KOPT-K1 (cell line): ENCODE results near the gene FOXJ1.
A peak's percentile ranks its signal among the peaks of the same experiment; 100 is the strongest.

Experiments used
- H3K27ac ChIP-seq: fragments of 200-600 bp; sonication (generic); 2 replicates; pipeline ENCODE4 v1.5.1; 2016; ENCODE audit warnings: antibody characterized with exemption, mild to moderate bottlenecking, low read depth, low read length; ENCODE audit not compliant: poor library complexity, severe bottlenecking
- H3K36me3 ChIP-seq: fragments of 200-600 bp; sonication (generic); 2 replicates; pipeline ENCODE4 v1.5.1; 2017; ENCODE audit warnings: antibody characterized with exemption, mild to moderate bottlenecking, low read length, moderate library complexity; ENCODE audit not compliant: insufficient read depth
- H3K9me3 ChIP-seq: fragments of 200-600 bp; sonication (generic); 2 replicates; pipeline ENCODE4 v1.5.1; 2017; ENCODE audit warnings: antibody characterized with exemption, low read length, mild to moderate bottlenecking; ENCODE audit not compliant: insufficient read depth, poor library complexity, severe bottlenecking

FOXJ1 gene

DNA sequence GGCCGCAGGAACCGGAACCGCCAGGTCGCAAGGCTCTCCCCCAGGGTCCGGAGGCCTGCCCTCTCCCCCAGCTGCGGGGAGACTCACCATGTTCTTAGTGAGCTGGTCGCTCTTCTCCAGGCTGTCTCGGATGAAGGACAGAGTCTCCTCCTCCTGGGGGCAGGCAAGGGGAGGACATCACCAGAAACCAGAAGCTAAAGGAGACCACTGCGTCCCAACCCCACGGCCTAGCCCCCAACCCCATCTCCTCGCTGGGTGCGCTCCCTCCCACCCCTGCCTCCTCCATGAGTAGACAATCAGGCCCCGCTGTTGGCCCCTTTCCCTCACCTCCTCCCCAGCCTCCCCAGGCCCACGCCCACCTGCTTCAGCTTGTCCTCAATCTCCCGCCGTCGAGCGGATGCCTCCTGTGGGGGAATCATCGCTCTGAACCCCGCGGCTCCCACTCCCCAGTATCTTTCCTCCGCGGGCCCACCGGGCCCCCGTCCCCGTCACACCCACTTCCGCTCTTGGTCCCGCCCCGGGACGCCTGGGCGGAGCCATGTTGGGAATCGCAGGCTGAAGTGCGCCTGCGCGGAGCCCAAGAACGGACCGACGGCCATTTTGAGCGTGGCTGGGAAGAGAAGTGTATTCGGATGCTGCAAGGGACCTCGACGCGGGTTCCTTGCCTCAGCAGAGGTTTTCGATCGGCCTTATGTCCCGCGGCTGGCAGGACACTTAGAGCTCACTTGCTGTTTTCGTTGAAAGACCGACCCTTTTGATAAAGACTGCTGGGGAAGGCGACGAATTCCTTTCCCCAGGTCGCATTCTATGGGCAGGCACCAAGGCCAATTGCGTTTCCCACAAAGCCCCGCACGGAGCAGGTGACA, 37.5 kb downstream of the FOXJ1 start, which contains the start of gene EXOC7:
Gene EXOC7, minus strand, starts transcription at position 514 of the 866 bp plus-strand sequence. Its CDS starts 95 bp downstream, at position 419.
- Histone ChIP-seq H3K27ac (peak within 1 kb of the TSS; percentile 77), H3K9me3 (no peaks in the 10 kb centered on the region), H3K36me3 (peaks cover 37% of the 10 kb centered on the region)

DNA sequence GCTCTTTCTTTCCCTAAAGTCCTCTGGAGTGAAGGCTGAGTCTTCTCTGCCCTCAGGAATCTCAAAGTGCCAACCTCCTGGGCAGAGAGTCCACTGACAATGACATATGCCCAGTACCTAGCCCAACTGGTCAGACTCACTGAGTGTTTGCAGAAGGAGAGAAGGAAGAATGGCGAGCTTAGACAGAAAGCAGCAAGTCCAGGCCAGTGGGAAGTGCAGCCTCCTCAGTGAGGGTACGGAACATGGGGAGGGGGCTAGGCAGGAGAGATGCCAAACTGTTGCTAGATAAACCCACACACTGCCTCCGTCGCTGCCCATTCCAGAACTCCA, 38.1 kb downstream of the FOXJ1 start:
- Histone ChIP-seq H3K27ac (peak overlapping the region; percentile 77), H3K36me3 (peaks cover 43% of the 10 kb centered on the region), H3K9me3 (no peaks in the 10 kb centered on the region)

DNA sequence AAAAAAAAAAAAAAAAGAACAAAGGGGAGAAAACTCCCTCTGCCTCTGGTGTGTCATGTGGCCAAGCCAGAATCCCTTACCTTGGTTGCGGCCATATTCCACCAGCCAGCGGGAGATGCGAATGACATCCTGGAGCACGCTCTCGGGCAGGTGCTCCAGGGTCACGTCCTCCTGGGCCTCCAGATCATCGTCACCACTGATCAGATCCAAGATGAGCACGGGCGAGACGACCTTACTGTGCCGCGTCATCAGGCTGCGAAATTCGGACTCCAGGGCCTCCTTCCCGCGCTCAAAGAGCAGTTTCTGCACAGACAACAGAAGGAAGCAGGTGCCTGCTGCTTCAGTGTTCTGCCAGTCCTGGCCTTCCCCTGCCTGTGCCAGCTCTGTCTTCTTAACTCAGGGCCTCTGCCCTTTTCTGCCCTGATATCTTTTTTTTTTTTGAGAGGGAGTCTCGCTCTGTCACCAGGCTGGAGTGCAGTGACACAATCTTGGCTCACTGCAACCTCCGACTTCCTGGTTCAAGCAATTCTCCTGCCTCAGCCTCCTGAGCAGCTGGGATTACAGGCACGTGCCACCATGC, 43.2 kb downstream of the FOXJ1 start:
- H3K27ac ChIP-seq, result no peak overlapping the region
- H3K9me3 ChIP-seq, result no peaks in the 10 kb centered on the region
- H3K36me3 ChIP-seq, result peaks cover 91% of the 10 kb centered on the region

DNA sequence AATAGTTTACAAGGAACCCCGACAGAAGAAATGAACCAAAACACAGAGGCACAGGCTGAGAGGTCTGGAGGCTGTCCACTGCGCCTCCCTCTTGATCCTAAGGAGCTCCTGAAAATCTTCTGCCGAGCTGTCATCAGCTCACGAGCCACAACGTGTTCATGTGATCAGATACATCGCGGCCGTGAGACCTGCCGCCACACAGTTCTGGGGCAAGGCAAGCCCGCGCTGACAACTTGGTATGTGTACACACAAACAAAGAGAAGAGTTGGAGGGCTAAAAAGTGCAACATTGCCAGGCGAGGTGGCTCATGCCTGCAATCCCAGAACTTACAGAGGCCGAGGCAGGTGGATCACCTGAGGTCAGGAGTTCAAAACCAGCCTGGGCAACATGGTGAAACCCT, 45.1 kb downstream of the FOXJ1 start:
- H3K9me3 ChIP-seq, result no peaks in the 10 kb centered on the region
- no peak overlapping the region for H3K27ac ChIP-seq
- H3K36me3 ChIP-seq, result peaks cover 79% of the 10 kb centered on the region

DNA sequence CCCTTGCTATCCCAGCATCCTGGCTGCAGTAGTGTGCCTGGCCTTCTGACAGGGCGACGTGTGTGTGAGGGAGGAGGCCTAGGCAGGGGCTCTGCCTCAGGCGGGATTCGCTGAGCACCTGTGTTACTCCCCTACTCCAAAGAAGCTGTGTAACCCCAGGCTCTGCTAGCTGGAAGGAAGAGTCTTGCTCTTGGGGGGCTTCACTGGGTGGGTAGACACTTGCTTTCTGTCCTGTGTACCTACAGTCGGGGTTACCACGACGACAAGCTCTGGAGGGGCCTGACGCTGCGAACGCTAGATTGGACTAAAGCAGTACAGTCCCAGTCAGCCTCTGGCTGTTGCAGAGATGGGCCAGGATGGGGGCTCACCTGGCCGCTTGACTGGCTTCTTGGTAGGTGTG, 47.0 kb downstream of the FOXJ1 start:
- Histone ChIP-seq H3K36me3 (peaks cover 80% of the 10 kb centered on the region), H3K27ac (peak overlapping the region; percentile 87), H3K9me3 (no peaks in the 10 kb centered on the region)

DNA sequence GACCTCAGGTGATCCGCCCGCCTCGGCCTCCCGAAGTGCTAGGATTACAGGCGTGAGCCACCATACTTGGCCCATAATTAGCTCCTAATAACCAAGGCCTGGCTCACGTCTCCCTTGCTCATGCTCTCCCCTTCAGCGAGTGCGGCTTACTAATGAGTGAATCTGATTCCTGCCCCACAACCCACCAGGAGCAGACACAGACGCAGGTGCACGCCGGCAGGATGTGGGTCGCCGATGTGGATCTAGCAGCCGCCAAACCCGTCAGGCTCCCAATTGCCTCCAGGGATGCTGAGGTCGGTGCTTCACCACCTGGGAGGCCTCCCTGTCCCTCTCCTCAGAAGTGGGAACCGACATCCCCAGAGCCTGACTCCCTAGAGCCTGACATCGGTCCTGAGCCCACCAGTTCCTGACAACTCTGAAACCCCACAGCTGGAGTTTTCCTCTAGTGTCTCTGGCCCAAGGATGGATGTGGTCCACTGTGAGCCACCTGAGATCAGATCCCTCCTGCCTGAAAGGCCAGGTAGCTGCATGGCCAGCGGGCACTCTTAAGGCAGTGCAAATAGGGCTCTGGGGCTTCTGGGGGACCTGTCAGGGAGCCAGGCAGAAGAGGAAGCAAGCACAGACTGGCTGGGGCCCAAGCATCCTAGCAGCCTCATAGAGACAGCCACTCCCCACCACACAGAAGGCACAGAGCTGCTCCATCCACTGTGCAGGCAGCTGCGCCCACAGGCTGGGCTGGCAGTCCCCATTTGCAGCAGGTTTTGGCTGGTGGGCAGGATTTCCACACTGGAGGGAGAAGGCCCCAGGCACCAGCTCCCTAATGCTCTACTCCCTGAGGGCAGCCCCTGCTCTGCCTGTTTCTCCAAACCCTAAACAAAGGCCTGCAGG, 48.3 kb downstream of the FOXJ1 start:
- Histone ChIP-seq H3K9me3 (no peaks in the 10 kb centered on the region), H3K27ac (peak overlapping the region; percentile 87), H3K36me3 (peaks cover 80% of the 10 kb centered on the region)

DNA sequence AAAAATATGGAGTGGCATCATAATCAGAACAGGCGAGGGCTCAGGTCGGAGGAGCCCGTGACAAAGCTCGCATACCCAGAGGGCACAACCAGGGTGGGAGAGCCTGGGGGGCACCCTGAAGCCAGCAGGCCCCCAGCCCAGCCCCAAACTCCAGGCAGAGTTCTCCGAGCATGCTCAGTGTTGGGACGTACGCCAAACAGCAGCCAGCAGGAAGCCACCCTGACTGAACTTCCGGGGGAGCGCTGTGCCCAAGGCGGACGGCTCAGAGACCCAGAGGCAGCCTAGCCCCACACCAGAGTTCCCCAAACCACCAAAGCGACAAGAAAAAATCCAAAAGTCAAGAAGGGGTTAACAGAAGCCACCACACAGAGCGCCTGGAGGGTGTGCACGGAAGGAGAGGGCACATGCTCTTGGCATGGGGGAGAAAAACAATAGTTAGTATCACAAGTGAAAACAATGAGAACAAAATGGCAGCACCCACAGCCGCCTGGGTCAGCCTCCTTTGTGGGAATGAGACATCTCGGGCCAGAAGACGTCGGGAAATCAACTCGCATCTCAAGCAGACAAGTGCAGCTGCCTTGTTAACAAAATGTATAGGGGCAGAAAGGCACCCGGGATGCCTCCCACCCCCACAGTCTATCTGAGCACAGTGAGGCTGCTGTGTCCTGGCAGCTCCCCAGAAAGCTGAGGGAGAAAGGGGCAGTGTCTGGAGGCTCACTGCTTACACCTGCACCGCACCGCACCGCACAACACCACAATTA, 49.3 kb downstream of the FOXJ1 start:
- Histone ChIP-seq H3K27ac (peak overlapping the region; percentile 87), H3K36me3 (peaks cover 80% of the 10 kb centered on the region)

DNA sequence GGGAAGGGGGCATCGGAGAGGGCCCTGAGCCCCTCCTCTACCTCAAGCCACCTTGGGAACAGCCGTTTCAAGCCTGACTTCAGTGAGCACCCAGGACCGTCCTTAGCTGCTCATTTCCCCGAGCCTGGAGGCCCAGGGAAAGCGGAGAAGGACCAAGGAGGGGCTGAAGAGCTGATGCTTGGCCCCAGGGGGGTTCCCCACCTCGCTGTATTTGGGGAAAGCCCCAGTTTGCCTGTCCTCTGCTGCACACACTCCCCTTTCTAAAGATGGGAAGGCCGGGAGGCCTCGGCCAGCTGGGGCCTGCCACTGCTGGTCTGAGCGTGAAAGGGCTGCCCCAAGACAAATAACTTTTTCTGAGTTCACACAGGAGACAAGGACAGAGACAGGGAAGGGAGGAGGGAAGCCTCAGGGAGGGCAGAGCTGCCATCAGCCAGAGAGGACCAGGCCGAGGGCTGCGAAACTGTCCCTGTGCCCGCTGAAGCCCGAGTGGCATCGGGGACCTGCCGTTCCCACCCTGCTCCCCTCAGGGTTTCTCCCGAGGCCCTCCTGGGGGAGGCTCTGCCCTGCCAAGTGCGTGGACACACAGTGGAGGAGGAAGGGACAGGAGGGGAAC, 50.4 kb downstream of the FOXJ1 start:
- H3K27ac ChIP-seq, result peak overlapping the region; percentile 87
- H3K9me3 ChIP-seq, result no peaks in the 10 kb centered on the region
- peaks cover 80% of the 10 kb centered on the region for H3K36me3 ChIP-seq

More for the DNA sequence above, 49.3 kb downstream of the FOXJ1 start:
- H3K9me3 ChIP-seq, result no peaks in the 10 kb centered on the region

DNA sequence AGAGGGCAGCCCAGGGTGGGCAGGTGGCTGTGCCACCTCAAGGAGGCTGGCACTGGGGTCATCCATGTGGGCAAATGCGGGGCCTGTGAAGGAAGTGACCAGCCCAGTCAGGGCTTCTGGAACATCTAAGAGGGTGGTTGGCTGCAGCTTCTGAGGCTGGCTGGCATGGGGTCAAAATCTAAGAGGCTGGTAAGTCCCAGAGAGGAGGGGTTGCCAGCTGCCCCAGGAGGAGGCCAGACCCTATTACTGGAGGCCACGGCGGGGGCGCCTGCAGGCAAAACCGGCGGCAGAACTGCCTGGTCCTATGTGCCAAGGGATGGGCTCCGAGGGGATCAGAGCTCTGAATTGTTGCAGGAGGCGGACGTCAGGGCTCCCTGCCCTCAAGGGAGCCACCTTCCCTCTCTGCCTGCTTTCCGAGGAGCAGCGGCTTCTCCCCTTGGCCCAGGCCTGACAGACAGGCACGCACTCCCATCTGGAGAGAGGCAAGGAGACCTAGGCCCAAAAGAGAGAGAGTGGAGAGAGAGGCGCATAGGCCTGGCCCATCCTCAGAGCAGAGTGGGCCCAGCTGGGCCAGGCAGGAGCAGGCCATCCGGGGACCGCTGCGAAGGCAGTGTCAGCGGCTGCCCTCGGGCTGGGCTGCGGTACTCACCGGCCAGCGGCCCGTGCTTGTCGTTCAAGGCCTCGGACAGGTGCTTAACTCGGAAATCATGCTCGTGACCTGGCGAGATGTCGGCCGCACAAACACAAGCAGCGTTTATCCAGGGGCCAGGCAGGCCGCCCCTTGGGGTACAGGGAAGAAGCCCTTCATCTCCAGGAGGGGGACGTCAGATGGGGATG, 51.1 kb downstream of the FOXJ1 start:
- Histone ChIP-seq H3K27ac (no peak overlapping the region), H3K9me3 (no peaks in the 10 kb centered on the region), H3K36me3 (peaks cover 80% of the 10 kb centered on the region)

DNA sequence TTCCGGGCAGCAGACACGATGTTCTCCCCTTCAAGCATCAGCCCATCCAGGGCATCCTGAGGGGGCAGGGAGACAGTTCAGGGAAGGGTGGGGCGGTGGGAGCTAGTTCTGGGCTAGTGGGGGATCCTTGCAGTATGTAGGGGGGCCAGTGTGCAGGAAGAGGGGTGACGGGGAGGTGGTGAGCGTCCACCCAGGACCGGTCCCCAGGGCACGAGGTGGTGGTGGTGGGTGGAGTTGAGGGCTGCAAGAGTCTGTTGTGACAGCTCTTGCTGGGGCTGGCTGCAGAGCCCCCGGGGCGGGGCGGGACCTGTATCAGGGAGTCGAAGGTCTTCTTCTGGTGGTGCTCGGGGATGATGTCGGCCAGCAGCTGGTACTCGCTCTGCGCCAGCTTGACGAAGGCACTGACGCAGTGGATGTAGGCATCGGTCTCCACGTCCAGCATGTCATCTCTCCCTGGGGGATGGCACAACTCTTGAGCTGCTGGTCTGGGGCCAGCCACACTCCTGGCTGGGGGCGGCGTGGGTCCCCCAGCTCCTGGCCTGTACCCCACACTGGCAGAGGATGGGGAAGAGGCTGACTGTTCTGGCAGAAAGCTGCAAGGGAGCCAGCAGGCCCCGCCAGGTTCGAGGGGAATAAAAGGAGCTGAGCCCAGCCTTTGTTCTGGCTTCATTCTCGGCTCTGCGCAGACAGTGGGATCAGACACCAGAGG, 52.0 kb downstream of the FOXJ1 start:
- Histone ChIP-seq H3K36me3 (peaks cover 80% of the 10 kb centered on the region), H3K9me3 (no peaks in the 10 kb centered on the region), H3K27ac (no peak overlapping the region)

DNA sequence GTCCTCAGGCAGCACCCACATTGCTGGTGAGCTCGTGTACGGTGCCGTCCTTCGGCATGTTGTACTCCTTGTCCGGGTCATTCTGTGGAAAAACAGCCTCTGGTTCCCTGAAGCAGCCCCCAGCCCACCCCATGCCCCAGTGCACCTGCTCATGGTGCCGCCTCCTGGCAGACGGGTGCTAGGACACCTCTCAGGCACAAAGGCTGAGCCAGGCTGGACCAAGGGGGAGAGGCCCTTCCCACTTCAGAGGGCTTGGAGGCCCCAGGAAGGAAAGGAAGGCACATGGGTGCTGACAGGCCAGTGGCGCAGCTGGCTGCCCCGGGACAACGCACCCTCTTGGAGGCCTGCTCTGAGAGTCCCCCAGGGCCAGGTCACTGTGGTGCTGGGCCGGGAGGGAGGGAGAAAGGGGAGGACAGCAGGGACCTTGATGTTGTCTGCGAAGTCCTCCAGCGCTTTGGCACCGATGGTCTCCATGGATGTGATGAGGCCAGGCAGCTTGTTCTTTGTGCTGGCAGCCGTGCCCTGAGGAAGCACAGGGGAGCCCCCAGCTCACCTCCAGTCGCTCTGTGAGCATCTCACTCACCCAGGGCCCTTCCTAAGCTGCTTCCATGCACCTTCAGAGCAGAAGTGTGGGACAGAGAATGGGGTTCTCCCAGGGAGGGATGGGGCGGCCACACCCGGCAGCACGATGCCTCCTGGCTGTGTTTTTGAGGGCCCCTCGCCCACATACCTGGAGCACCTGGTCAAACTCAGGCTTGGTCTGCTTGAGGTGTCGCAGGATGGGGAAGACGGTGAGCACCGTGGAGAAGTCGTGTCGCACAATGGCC, 52.8 kb downstream of the FOXJ1 start:
- Histone ChIP-seq H3K36me3 (peaks cover 80% of the 10 kb centered on the region), H3K9me3 (no peaks in the 10 kb centered on the region), H3K27ac (no peak overlapping the region)

DNA sequence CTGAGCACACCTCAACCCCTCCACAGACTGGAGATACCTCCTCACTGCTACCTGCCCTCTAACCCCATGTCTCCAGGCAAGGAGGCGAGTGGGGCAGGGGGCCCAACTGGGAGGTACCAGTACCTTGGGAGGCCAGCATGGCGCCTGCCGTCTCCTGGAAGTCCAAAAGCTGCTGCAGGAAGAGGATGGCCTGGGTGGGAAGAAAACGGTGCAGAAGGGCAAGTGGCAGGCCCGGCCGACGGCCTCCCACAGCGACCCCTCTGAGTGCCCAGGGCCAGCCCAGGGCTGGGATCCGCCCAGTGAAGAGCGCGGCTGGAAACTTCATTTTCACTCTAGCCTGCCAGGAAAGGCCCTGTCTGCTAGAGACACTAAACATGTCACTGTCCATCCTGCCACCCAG, 53.5 kb downstream of the FOXJ1 start:
- no peaks in the 10 kb centered on the region for H3K9me3 ChIP-seq
- H3K36me3 ChIP-seq, result peaks cover 86% of the 10 kb centered on the region

More for the DNA sequence above, 53.5 kb downstream of the FOXJ1 start:
- no peak overlapping the region for H3K27ac ChIP-seq
